SK-N-SH (cell line): ENCODE data around the gene CCDC183. TPM values are rescaled to one million over a fixed set of nuclear protein-coding genes. Genes with fewer than 3 reads are reported as not detected.

Source experiments
- CTCF ChIA-PET: fragments of 300-600, 350-600 bp; formaldehyde crosslinking; extraction: SDS; loops from one replicate; lab custom pipeline; 2021; lab: Yijun Ruan, JAX
- POLR2A ChIA-PET: fragments of 350-600 bp; sonication (Branson Sonifier 250); formaldehyde crosslinking; extraction: SDS; loops from one replicate; lab custom pipeline; 2020; ENCODE audit warnings: antibody characterized with exemption, inconsistent platforms; lab: Yijun Ruan, JAX
- DNase-seq: peaks from one replicate; pipeline ENCODE4 v3.0.0; 2012
- H2AFZ ChIP-seq: fragments of 200-600 bp; sonication (generic); 2 replicates; pipeline ENCODE4 v1.8.1; 2016; ENCODE audit warnings: antibody characterized with exemption, mild to moderate bottlenecking, low read depth
- H3F3A ChIP-seq: fragments of 200-600 bp; sonication (generic); replicated peaks from 2 replicates; pipeline ENCODE3; 2016; ENCODE audit warnings: antibody characterized with exemption, mild to moderate bottlenecking; ENCODE audit not compliant: insufficient read depth
- H3K27ac ChIP-seq, 2 experiments: fragments of 200-500 bp in 1 of 2; fragments of 200-600 bp in 1 of 2; sonication (Bioruptor generic) in 1 of 2; sonication (generic), shearing (Covaris generic) in 1 of 2; 2 replicates each; pipeline versions ENCODE4 v1.5.1 to v1.6.1; 2014 to 2016; ENCODE audit warnings: low read depth in 2 of 2, inconsistent platforms in 1 of 2, low read length in 1 of 2, mild to moderate bottlenecking in 1 of 2, mixed read lengths in 1 of 2
- H3K27me3 ChIP-seq: fragments of 200-600 bp; sonication (generic), shearing (Covaris generic); 2 replicates; pipeline ENCODE4 v1.6.1; 2016; ENCODE audit warnings: mixed run types; ENCODE audit not compliant: insufficient read depth
- H3K36me3 ChIP-seq, 2 experiments: fragments of 200-500 bp in 1 of 2; fragments of 200-600 bp in 1 of 2; sonication (Bioruptor generic) in 1 of 2; sonication (generic) in 1 of 2; replicated peaks in 1 of 2; 2 replicates each; pipeline versions ENCODE3 to v1.5.1; 2014 to 2016; ENCODE audit warnings: low read length in 1 of 2, mild to moderate bottlenecking in 1 of 2; ENCODE audit not compliant: insufficient read depth in 2 of 2, control insufficient read depth in 1 of 2
- H3K4me1 ChIP-seq, 2 experiments: fragments of 200-500 bp in 1 of 2; fragments of 200-600 bp in 1 of 2; sonication (Bioruptor generic) in 1 of 2; sonication (generic), shearing (Covaris generic) in 1 of 2; 2 replicates each; pipeline versions ENCODE4 v1.5.1 to v1.6.1; 2014 to 2016; ENCODE audit warnings: low read depth in 1 of 2, low read length in 1 of 2, mixed run types in 1 of 2; ENCODE audit not compliant: insufficient read depth in 2 of 2, control insufficient read depth in 1 of 2
- H3K4me2 ChIP-seq: fragments of 200-600 bp; sonication (generic), shearing (Covaris generic); 2 replicates; pipeline ENCODE4 v1.6.1; 2017; ENCODE audit warnings: mixed run types
- H3K4me3 ChIP-seq, 2 experiments: fragments of 200-500 bp in 1 of 2; fragments of 200-600 bp in 1 of 2; sonication (Bioruptor generic) in 1 of 2; sonication (generic), shearing (Covaris generic) in 1 of 2; 2 replicates each; pipeline versions ENCODE4 v1.5.1 to v1.8.1; 2014 to 2016; ENCODE audit warnings: low read depth in 2 of 2, inconsistent platforms in 1 of 2, low read length in 1 of 2, mild to moderate bottlenecking in 1 of 2, mixed read lengths in 1 of 2, moderate library complexity in 1 of 2
- H3K79me2 ChIP-seq: fragments of 200-600 bp; sonication (generic); 2 replicates; pipeline ENCODE4 v1.8.1; 2017; ENCODE audit warnings: mild to moderate bottlenecking; ENCODE audit not compliant: insufficient read depth
- H3K9ac ChIP-seq: fragments of 200-600 bp; sonication (generic); 2 replicates; pipeline ENCODE4 v1.6.1; 2017; ENCODE audit warnings: mixed run types
- H3K9me2 ChIP-seq: fragments of 200-600 bp; sonication (generic); 2 replicates; pipeline ENCODE4 v1.6.1; 2017; ENCODE audit warnings: mixed run types
- H3K9me3 ChIP-seq: fragments of 200-600 bp; sonication (generic); 2 replicates; pipeline ENCODE4 v1.6.1; 2017; ENCODE audit warnings: mixed run types, mild to moderate bottlenecking, moderate library complexity
- H4K20me1 ChIP-seq: fragments of 200-600 bp; sonication (generic); 2 replicates; pipeline ENCODE4 v1.6.1; 2017; ENCODE audit warnings: mild to moderate bottlenecking, mixed run types; ENCODE audit not compliant: insufficient read depth
- CHD2 ChIP-seq: fragments of 150-350 bp; IDR thresholded peaks from 2 replicates; pipeline ENCODE4 v1.6.1; 2018; ENCODE audit warnings: low read length; ENCODE audit not compliant: partially characterized antibody
- EZH2phosphoT487 ChIP-seq: fragments of 200-600 bp; sonication (generic); IDR thresholded peaks from 2 replicates; pipeline ENCODE4 v1.6.1; 2017; ENCODE audit warnings: low read depth, mixed run types, mild to moderate bottlenecking, antibody characterized with exemption, moderate library complexity, borderline replicate concordance
- FOXJ3 ChIP-seq: sonication (generic); formaldehyde crosslinking; IDR thresholded peaks from 2 replicates; pipeline ENCODE4 v1.5.1; 2020; ENCODE audit warnings: mild to moderate bottlenecking, missing genetic modification reagents
- GATA2 ChIP-seq: sonication (generic); formaldehyde crosslinking; IDR thresholded peaks from 2 replicates; pipeline ENCODE4 v1.5.0; 2020; ENCODE audit warnings: mild to moderate bottlenecking, missing genetic modification reagents
- JUND ChIP-seq: IDR thresholded peaks from 2 replicates; pipeline ENCODE4 v1.4.0; 2012
- MEF2A ChIP-seq: IDR thresholded peaks from 2 replicates; pipeline ENCODE4 v1.4.0; 2012; ENCODE audit warnings: low read depth, borderline replicate concordance
- NRF1 ChIP-seq: IDR thresholded peaks from 2 replicates; pipeline ENCODE4 v1.6.1; 2012; ENCODE audit warnings: low read depth, mild to moderate bottlenecking, low read length
- RXRA ChIP-seq: IDR thresholded peaks from 2 replicates; pipeline ENCODE4 v1.4.0; 2012; ENCODE audit warnings: low read depth, mild to moderate bottlenecking, borderline replicate concordance
- SIN3A ChIP-seq: IDR thresholded peaks from 2 replicates; pipeline ENCODE4 v1.6.1; 2012; ENCODE audit warnings: low read depth, mild to moderate bottlenecking, low read length, moderate library complexity, borderline replicate concordance
- TCF12 ChIP-seq: IDR thresholded peaks from 2 replicates; pipeline ENCODE4 v1.4.0; 2012
- WGBS: methylation state at CpG from one replicate; pipeline ENCODE4 v1.1.6; 2017; ENCODE audit warnings: low lambda C conversion rate; 5-methylcytosine and 5-hydroxymethylcytosine counted together
- polyA plus RNA-seq, 3 experiments: library from polyadenylated mRNA; depleted of rRNA; stranded (reverse); fragments of >200 nt; gene quantifications; 2 replicates each; pipeline ENCODE4 v1.2.3, GENCODE V29; 2012
- TF ChIP-seq, protein P1 (sequence below): fragments of 150-350 bp; IDR thresholded peaks from 2 replicates; pipeline ENCODE4 v1.6.1; 2016; ENCODE audit warnings: mild to moderate bottlenecking, low read depth, low read length
- TF ChIP-seq, protein P2 (sequence below): IDR thresholded peaks from 2 replicates; pipeline ENCODE4 v1.6.1; 2012; ENCODE audit warnings: mild to moderate bottlenecking, low read depth, low read length, moderate library complexity
- TF ChIP-seq, protein P3 (sequence below): IDR thresholded peaks from 2 replicates; pipeline ENCODE4 v1.4.0; 2012; ENCODE audit warnings: low read depth, borderline replicate concordance

Gene CCDC183
- polyA plus RNA-seq, 1 of the 3 experiments (the other 2 are of a cell fraction), result 5.3 TPM

DNA sequence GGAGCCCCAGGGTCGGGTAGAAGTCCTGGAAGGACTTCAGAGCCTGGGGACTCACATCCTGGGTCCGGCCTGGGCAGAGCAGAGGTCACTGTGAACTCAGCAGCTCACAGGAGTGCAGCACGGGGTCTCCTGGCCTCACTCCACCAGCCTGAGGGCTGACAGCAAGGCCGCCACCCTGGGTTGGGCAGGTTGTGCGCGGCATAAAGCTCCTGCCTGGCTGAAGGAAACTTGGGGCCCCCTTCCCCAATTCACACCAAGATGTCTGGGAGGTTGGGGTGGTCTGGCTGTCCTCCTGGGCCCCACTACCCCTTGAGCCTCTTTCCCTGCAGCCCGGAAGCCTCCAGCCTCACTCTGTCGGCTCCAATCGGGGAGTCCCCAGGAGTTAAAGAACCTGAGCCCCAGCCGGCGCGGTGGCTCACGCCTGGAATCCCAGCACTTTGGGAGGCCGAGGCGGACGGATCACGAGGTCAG is 33.9 kb upstream of the CCDC183 start:
- POLR2A ChIA-PET, result interaction anchor here (0.6 kb wide), 1 partner anchor 395 kb away, joined by 3 read pairs; no protein-coding TSS in a partner anchor
- Histone ChIP-seq H3K4me2 (no peak overlapping the region), H3F3A (no peaks in the 10 kb centered on the region), H3K27ac (no peak overlapping the region), H3K9ac (no peak overlapping the region), H2AFZ (no peak overlapping the region)
- 96% methylated on average over 11 of the region's 17 CpGs for WGBS
- TF ChIP-seq NRF1, result no peak
- TF ChIP-seq TCF12, result no peak
- TF ChIP-seq EZH2phosphoT487, result no peak
- no peak for TF ChIP-seq CHD2
- TF ChIP-seq, protein P1, sequence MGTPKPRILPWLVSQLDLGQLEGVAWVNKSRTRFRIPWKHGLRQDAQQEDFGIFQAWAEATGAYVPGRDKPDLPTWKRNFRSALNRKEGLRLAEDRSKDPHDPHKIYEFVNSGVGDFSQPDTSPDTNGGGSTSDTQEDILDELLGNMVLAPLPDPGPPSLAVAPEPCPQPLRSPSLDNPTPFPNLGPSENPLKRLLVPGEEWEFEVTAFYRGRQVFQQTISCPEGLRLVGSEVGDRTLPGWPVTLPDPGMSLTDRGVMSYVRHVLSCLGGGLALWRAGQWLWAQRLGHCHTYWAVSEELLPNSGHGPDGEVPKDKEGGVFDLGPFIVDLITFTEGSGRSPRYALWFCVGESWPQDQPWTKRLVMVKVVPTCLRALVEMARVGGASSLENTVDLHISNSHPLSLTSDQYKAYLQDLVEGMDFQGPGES, result no peak
- no peak for TF ChIP-seq RXRA
- TF ChIP-seq, all 33 proteins: peak for 0
- no peak for DNase-seq
- no peaks in the 10 kb centered on the region; the same call in 1 of the 2 replicates for H3K27me3 ChIP-seq
- H3K36me3 ChIP-seq, result no peaks in the 10 kb centered on the region
- H3K4me3 ChIP-seq, result no peak overlapping the region
- H3K79me2 ChIP-seq, result no peaks in the 10 kb centered on the region
- H4K20me1 ChIP-seq, result no peaks in the 10 kb centered on the region
- no peaks in the 10 kb centered on the region for H3K9me3 ChIP-seq
- no peaks in the 10 kb centered on the region for H3K9me2 ChIP-seq
- CTCF ChIA-PET, result interaction anchor here (0.6 to 3.5 kb wide), 8 partner anchors 13 to 661 kb away, joined by 3 to 19 read pairs (median 3); partner anchors contain the start of genes EXD3, LCN6 and NOXA1
- peaks cover 0 to 16% of the 10 kb centered on the region in 2 experiments; a peak in 1 of 4 replicates for H3K4me1 ChIP-seq

DNA sequence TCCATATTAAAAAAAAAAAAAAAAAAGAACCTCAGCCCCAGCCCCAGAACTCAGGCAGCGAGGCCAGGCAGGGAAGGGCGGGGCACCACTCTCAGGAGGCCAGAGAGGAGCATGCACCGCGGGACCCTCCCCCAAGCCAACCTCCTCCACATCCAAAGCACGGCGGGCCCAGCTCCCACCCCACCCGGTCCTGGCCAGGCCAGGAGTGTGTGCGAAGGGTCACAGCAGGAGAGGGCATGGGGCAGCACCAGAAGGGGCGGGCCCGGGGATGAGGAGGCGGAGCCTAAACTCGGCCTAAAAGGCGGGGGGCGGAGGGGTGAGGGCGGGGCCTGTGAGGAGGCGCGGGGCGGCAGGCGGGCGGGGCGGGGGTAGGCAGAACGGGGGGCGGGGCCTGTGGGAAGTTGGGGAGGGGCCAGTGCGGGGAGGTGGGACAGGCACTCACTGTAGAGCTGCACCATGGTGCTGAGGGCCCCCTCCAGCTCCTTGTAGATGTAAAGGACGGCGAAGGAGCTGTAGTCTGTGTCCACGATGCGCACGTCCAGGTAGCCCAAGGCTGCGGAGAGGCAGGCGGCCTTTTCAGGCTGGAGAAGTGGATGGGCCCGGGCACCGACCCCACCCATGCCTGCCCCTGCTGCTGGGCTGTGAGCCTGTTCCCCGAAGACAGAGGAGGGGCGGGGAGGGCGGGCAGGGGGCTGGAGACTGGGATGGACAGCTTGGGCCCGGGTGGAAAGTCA is 33.1 kb upstream of the CCDC183 start:
- WGBS, result 36% methylated on average over 28 of the region's 37 CpGs
- Histone ChIP-seq H3K27me3 (no peaks in the 10 kb centered on the region; the same call in 1 of the 2 replicates), H3K9me2 (no peaks in the 10 kb centered on the region), H3K27ac (no peak overlapping the region), H3K9ac (no peak overlapping the region), H3F3A (no peaks in the 10 kb centered on the region), H3K4me1 (peaks cover 0 to 13% of the 10 kb centered on the region in 2 experiments; a peak in 1 of 4 replicates), H3K4me3 (no peak overlapping the region), H2AFZ (no peak overlapping the region), H3K79me2 (no peaks in the 10 kb centered on the region), H3K9me3 (no peaks in the 10 kb centered on the region), H3K36me3 (no peaks in the 10 kb centered on the region), H4K20me1 (no peaks in the 10 kb centered on the region), H3K4me2 (no peak overlapping the region)
- POLR2A ChIA-PET, result interaction anchor here (0.6 kb wide), 1 partner anchor 394 kb away, joined by 3 read pairs; no protein-coding TSS in a partner anchor
- CTCF ChIA-PET, result interaction anchor here (0.5 to 3.5 kb wide), 8 partner anchors 15 to 660 kb away, joined by 3 to 17 read pairs (median 3); partner anchors contain the start of genes EXD3 and NOXA1
- DNase-seq, result peak; percentile 96
- TF ChIP-seq SIN3A (no peak), FOXJ3 (CRISPR knock-in tag) (no peak), TCF12 (no peak), JUND (no peak), MEF2A (no peak), GATA2 (CRISPR knock-in tag) (no peak)
- TF ChIP-seq, protein P2, sequence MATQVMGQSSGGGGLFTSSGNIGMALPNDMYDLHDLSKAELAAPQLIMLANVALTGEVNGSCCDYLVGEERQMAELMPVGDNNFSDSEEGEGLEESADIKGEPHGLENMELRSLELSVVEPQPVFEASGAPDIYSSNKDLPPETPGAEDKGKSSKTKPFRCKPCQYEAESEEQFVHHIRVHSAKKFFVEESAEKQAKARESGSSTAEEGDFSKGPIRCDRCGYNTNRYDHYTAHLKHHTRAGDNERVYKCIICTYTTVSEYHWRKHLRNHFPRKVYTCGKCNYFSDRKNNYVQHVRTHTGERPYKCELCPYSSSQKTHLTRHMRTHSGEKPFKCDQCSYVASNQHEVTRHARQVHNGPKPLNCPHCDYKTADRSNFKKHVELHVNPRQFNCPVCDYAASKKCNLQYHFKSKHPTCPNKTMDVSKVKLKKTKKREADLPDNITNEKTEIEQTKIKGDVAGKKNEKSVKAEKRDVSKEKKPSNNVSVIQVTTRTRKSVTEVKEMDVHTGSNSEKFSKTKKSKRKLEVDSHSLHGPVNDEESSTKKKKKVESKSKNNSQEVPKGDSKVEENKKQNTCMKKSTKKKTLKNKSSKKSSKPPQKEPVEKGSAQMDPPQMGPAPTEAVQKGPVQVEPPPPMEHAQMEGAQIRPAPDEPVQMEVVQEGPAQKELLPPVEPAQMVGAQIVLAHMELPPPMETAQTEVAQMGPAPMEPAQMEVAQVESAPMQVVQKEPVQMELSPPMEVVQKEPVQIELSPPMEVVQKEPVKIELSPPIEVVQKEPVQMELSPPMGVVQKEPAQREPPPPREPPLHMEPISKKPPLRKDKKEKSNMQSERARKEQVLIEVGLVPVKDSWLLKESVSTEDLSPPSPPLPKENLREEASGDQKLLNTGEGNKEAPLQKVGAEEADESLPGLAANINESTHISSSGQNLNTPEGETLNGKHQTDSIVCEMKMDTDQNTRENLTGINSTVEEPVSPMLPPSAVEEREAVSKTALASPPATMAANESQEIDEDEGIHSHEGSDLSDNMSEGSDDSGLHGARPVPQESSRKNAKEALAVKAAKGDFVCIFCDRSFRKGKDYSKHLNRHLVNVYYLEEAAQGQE, result no peak
- TF ChIP-seq, protein P3, sequence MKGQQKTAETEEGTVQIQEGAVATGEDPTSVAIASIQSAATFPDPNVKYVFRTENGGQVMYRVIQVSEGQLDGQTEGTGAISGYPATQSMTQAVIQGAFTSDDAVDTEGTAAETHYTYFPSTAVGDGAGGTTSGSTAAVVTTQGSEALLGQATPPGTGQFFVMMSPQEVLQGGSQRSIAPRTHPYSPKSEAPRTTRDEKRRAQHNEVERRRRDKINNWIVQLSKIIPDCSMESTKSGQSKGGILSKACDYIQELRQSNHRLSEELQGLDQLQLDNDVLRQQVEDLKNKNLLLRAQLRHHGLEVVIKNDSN, result no peak
